Naive thymus-derived CD4-positive, alpha-beta T cell (primary cell): Measurements from ENCODE around the gene RAD23B. TPM values are rescaled to one million over a fixed set of nuclear protein-coding genes. Genes with fewer than 3 reads are reported as not detected.
A peak's percentile ranks its signal among the peaks of the same experiment; 100 is the strongest.

Experiments used
- ATAC-seq: fragments of 150-1000 bp; cut with Tn5 transposase; 2 replicates; pipeline ENCODE4 v1.10.0; 2021; ENCODE audit warnings: mild to moderate bottlenecking, moderate library complexity
- CTCF ChIA-PET: fragments of 350-600 bp; sonication (Branson Sonifier 250); formaldehyde crosslinking; loops from one replicate; lab custom pipeline; 2021; ENCODE audit warnings: antibody characterized with exemption; lab: Charles Lee
- POLR2A ChIA-PET: fragments of 350-600 bp; sonication (Branson Sonifier 250); formaldehyde crosslinking; loops from one replicate; lab custom pipeline; 2021; ENCODE audit warnings: antibody characterized with exemption, inconsistent platforms; lab: Charles Lee
- DNase-seq, 9 donors: peaks; one replicate each; pipeline versions ENCODE4 v3.0.0 to v3.0.0-alpha.2; 2020 to 2022; ENCODE audit warnings: mixed read lengths in 1 of 9
- H3K27ac ChIP-seq: one replicate; pipeline ENCODE4 v1.7.0; 2013; ENCODE audit warnings: mild to moderate bottlenecking, low read depth, low read length, moderate library complexity
- H3K27me3 ChIP-seq, 2 donors: one replicate each; pipeline ENCODE4 v1.7.0; 2013; ENCODE audit warnings: low read length in 2 of 2, mild to moderate bottlenecking in 2 of 2, moderate library complexity in 2 of 2; ENCODE audit not compliant: control insufficient read depth in 2 of 2, insufficient read depth in 2 of 2
- H3K36me3 ChIP-seq, 3 experiments: 1 replicate in 2 of 3; 2 replicates in 1 of 3; pipeline ENCODE4 v1.7.0; 2013; ENCODE audit warnings: low read length in 3 of 3, mild to moderate bottlenecking in 3 of 3, moderate library complexity in 1 of 3; ENCODE audit not compliant: insufficient read depth in 3 of 3, control insufficient read depth in 2 of 3
- H3K4me1 ChIP-seq, 2 donors: one replicate each; pipeline ENCODE4 v1.7.0; 2013; ENCODE audit warnings: low read length in 2 of 2, mild to moderate bottlenecking in 2 of 2, moderate library complexity in 1 of 2; ENCODE audit not compliant: control insufficient read depth in 2 of 2, insufficient read depth in 2 of 2
- H3K4me3 ChIP-seq: 2 replicates; pipeline ENCODE4 v1.7.0; 2013; ENCODE audit warnings: mild to moderate bottlenecking, low read length
- H3K9me3 ChIP-seq, 3 experiments: 1 replicate in 2 of 3; 2 replicates in 1 of 3; pipeline ENCODE4 v1.7.0; 2013; ENCODE audit warnings: low read length in 3 of 3; ENCODE audit not compliant: control insufficient read depth in 2 of 3
- H3K27ac Mint-ChIP-seq, 9 donors: one replicate each; pipeline ENCODE4 v1.8.0; 2020 to 2022; ENCODE audit warnings: mixed read lengths in 9 of 9, mild to moderate bottlenecking in 8 of 9, moderate library complexity in 5 of 9, inconsistent platforms in 2 of 9
- H3K27me3 Mint-ChIP-seq, 5 donors: one replicate each; pipeline ENCODE4 v1.8.0; 2021 to 2022; ENCODE audit warnings: mixed read lengths in 5 of 5, mild to moderate bottlenecking in 1 of 5
- H3K36me3 Mint-ChIP-seq, 5 donors: one replicate each; pipeline ENCODE4 v1.8.0; 2020 to 2022; ENCODE audit warnings: mixed read lengths in 5 of 5, mild to moderate bottlenecking in 3 of 5, inconsistent platforms in 1 of 5
- H3K4me1 Mint-ChIP-seq, 7 donors: one replicate each; pipeline ENCODE4 v1.8.0; 2020 to 2022; ENCODE audit warnings: mixed read lengths in 7 of 7, mild to moderate bottlenecking in 3 of 7, inconsistent platforms in 1 of 7
- H3K4me3 Mint-ChIP-seq, 10 donors: one replicate each; pipeline ENCODE4 v1.8.0; 2020 to 2022; ENCODE audit warnings: mild to moderate bottlenecking in 10 of 10, mixed read lengths in 10 of 10, moderate library complexity in 6 of 10, inconsistent platforms in 2 of 10
- H3K9me3 Mint-ChIP-seq, 11 donors: one replicate each; pipeline ENCODE4 v1.8.0; 2020 to 2022; ENCODE audit warnings: mixed read lengths in 11 of 11, mild to moderate bottlenecking in 4 of 11, inconsistent platforms in 1 of 11, moderate library complexity in 1 of 11
- intact Hi-C, 2 donors: fragments of 100-400 bp; cut with micrococcal nuclease; formaldehyde crosslinking; loops; one replicate each; pipeline ENCODE4 v1.15.1; 2023
- polyA plus RNA-seq, 2 donors: library from polyadenylated mRNA; unstranded; fragments of 300-500 nt; fragmentation: Illumina TruSeq; gene quantifications; one replicate each; pipeline ENCODE4 v1.2.3, GENCODE V29; 2021
- total RNA-seq, 6 experiments: library from RNA in 5 of 6; stranded (reverse) in 5 of 6; gene quantifications; 1 replicate in 5 of 6; 2 replicates in 1 of 6; pipeline ENCODE4 v1.2.3 and lab custom pipeline; 2021 to 2026

Gene RAD23B
- total and polyA plus RNA-seq, 7 experiments from 2014 or later, result 8.9 to 102 (median 50.9) TPM

- H3K4me1 Mint-ChIP-seq, result peaks cover 0 to 7% (median 0%) of the 10 kb centered on the region in 7 donors
- peaks cover 8 to 40% (median 25%) of the 10 kb centered on the region in 5 donors for H3K27me3 Mint-ChIP-seq
- Histone ChIP-seq H3K9me3 (no peaks in the 10 kb centered on the region), H3K36me3 (no peaks in the 10 kb centered on the region), H3K27ac (no peak overlapping the region), H3K27me3 (no peaks in the 10 kb centered on the region), H3K4me1 (no peaks in the 10 kb centered on the region), H3K4me3 (no peak overlapping the region)
- H3K9me3 Mint-ChIP-seq, result peaks cover 0 to 22% (median 8%) of the 10 kb centered on the region in 11 donors
- H3K4me3 Mint-ChIP-seq, result no peak overlapping the region
- intact Hi-C loops, result no loop called here
- ATAC-seq (no peak), DNase-seq (no peak)
- ChIA-PET POLR2A (no interaction called here), CTCF (no interaction called here)
- H3K27ac Mint-ChIP-seq, result no peak overlapping the region
- H3K36me3 Mint-ChIP-seq, result no peaks in the 10 kb centered on the region
Measured at GRCh38 chr9:107263289-107263688, 19.8 kb upstream of the RAD23B start.

GRCh38 chr9:107266624-107267368 lies 16.3 kb upstream of the RAD23B start:
- ChIA-PET POLR2A (no interaction called here), CTCF (no interaction called here)
- Histone ChIP-seq H3K9me3 (no peaks in the 10 kb centered on the region), H3K4me3 (no peak overlapping the region), H3K27ac (no peak overlapping the region), H3K36me3 (no peaks in the 10 kb centered on the region), H3K4me1 (no peaks in the 10 kb centered on the region), H3K27me3 (no peaks in the 10 kb centered on the region)
- DNase-seq (no peak), ATAC-seq (no peak)
- no peak overlapping the region for H3K4me3 Mint-ChIP-seq
- peaks cover 0 to 2% (median 0%) of the 10 kb centered on the region in 7 donors for H3K4me1 Mint-ChIP-seq
- peaks cover 11 to 40% (median 29%) of the 10 kb centered on the region in 5 donors for H3K27me3 Mint-ChIP-seq
- H3K27ac Mint-ChIP-seq, result no peak overlapping the region
- no peaks in the 10 kb centered on the region for H3K36me3 Mint-ChIP-seq
- intact Hi-C loops, result no loop called here
- peaks cover 0 to 22% (median 8%) of the 10 kb centered on the region in 11 donors for H3K9me3 Mint-ChIP-seq

- H3K9me3 Mint-ChIP-seq, result peaks cover 0 to 18% (median 8%) of the 10 kb centered on the region in 11 donors
- H3K27ac ChIP-seq, result no peak overlapping the region
- H3K27me3 ChIP-seq, result no peaks in the 10 kb centered on the region
- intact Hi-C loops, result no loop called here
- H3K27ac Mint-ChIP-seq, result no peak overlapping the region
- POLR2A ChIA-PET, result no interaction called here
- H3K36me3 Mint-ChIP-seq, result no peaks in the 10 kb centered on the region
- H3K4me1 ChIP-seq, result no peaks in the 10 kb centered on the region
- H3K4me3 ChIP-seq, result no peak overlapping the region
- peaks cover 11 to 34% (median 23%) of the 10 kb centered on the region in 5 donors for H3K27me3 Mint-ChIP-seq
- no peak overlapping the region for H3K4me3 Mint-ChIP-seq
- peaks cover 0 to 2% (median 0%) of the 10 kb centered on the region in 7 donors for H3K4me1 Mint-ChIP-seq
- no peak for DNase-seq
- ATAC-seq, result no peak
- H3K36me3 ChIP-seq, result no peaks in the 10 kb centered on the region
- CTCF ChIA-PET, result no interaction called here
- no peaks in the 10 kb centered on the region for H3K9me3 ChIP-seq
Measured at GRCh38 chr9:107268560-107268959, 14.5 kb upstream of the RAD23B start.

- Mint-ChIP-seq H3K9me3 (peaks cover 0 to 17% (median 8%) of the 10 kb centered on the region in 11 donors), H3K27me3 (peaks cover 11 to 41% (median 29%) of the 10 kb centered on the region in 5 donors), H3K4me1 (peaks cover 0 to 7% (median 0%) of the 10 kb centered on the region in 7 donors), H3K4me3 (no peak overlapping the region), H3K36me3 (no peaks in the 10 kb centered on the region), H3K27ac (no peak overlapping the region)
- no peak overlapping the region for H3K4me3 ChIP-seq
- no peaks in the 10 kb centered on the region for H3K36me3 ChIP-seq
- DNase-seq (no peak), ATAC-seq (no peak)
- H3K27ac ChIP-seq, result no peak overlapping the region
- H3K9me3 ChIP-seq, result no peaks in the 10 kb centered on the region
- no peaks in the 10 kb centered on the region for H3K27me3 ChIP-seq
- intact Hi-C loops, result no loop called here
- ChIA-PET CTCF (no interaction called here), POLR2A (no interaction called here)
- no peaks in the 10 kb centered on the region for H3K4me1 ChIP-seq
Measured at GRCh38 chr9:107269254-107269653, 13.8 kb upstream of the RAD23B start.

GRCh38 chr9:107269681-107270080 lies 13.4 kb upstream of the RAD23B start:
- H3K9me3 Mint-ChIP-seq, result peaks cover 0 to 17% (median 8%) of the 10 kb centered on the region in 11 donors
- ChIA-PET CTCF (no interaction called here), POLR2A (no interaction called here)
- no peaks in the 10 kb centered on the region for H3K27me3 ChIP-seq
- no peak overlapping the region for H3K4me3 ChIP-seq
- DNase-seq, result no peak
- H3K9me3 ChIP-seq, result no peaks in the 10 kb centered on the region
- no peaks in the 10 kb centered on the region for H3K36me3 Mint-ChIP-seq
- H3K4me3 Mint-ChIP-seq, result no peak overlapping the region
- H3K36me3 ChIP-seq, result no peaks in the 10 kb centered on the region
- H3K27me3 Mint-ChIP-seq, result peaks cover 11 to 44% (median 29%) of the 10 kb centered on the region in 5 donors
- H3K4me1 ChIP-seq, result no peaks in the 10 kb centered on the region
- ATAC-seq, result no peak
- H3K27ac Mint-ChIP-seq, result no peak overlapping the region
- intact Hi-C loops, result no loop called here
- no peak overlapping the region for H3K27ac ChIP-seq
- H3K4me1 Mint-ChIP-seq, result peaks cover 0 to 7% (median 0%) of the 10 kb centered on the region in 7 donors

GRCh38 chr9:107270082-107270481 lies 13.0 kb upstream of the RAD23B start:
- Histone ChIP-seq H3K27me3 (no peaks in the 10 kb centered on the region), H3K4me3 (no peak overlapping the region), H3K9me3 (no peaks in the 10 kb centered on the region), H3K36me3 (no peaks in the 10 kb centered on the region), H3K27ac (no peak overlapping the region), H3K4me1 (no peaks in the 10 kb centered on the region)
- no peak for DNase-seq
- H3K9me3 Mint-ChIP-seq, result peaks cover 0 to 13% (median 4%) of the 10 kb centered on the region in 11 donors
- ChIA-PET CTCF (no interaction called here), POLR2A (no interaction called here)
- H3K4me1 Mint-ChIP-seq, result peaks cover 0 to 9% (median 0%) of the 10 kb centered on the region in 7 donors
- intact Hi-C loops, result no loop called here
- no peak for ATAC-seq
- peak overlapping the region in 1 of 9 donors; percentile 60 for H3K27ac Mint-ChIP-seq
- no peak overlapping the region for H3K4me3 Mint-ChIP-seq
- peaks cover 10 to 45% (median 31%) of the 10 kb centered on the region in 5 donors for H3K27me3 Mint-ChIP-seq
- H3K36me3 Mint-ChIP-seq, result no peaks in the 10 kb centered on the region

GRCh38 chr9:107270580-107270979 lies 12.5 kb upstream of the RAD23B start:
- POLR2A ChIA-PET, result no interaction called here
- no peaks in the 10 kb centered on the region for H3K9me3 ChIP-seq
- no peaks in the 10 kb centered on the region for H3K27me3 ChIP-seq
- Mint-ChIP-seq H3K4me1 (peaks cover 0 to 12% (median 0%) of the 10 kb centered on the region in 7 donors), H3K27me3 (peaks cover 5 to 46% (median 36%) of the 10 kb centered on the region in 5 donors), H3K36me3 (no peaks in the 10 kb centered on the region), H3K27ac (peak overlapping the region in 1 of 9 donors; percentile 60), H3K9me3 (peaks cover 0 to 8% (median 0%) of the 10 kb centered on the region in 11 donors), H3K4me3 (no peak overlapping the region)
- ATAC-seq, result no peak
- no peak for DNase-seq
- no peak overlapping the region for H3K4me3 ChIP-seq
- H3K36me3 ChIP-seq, result no peaks in the 10 kb centered on the region
- H3K27ac ChIP-seq, result no peak overlapping the region
- CTCF ChIA-PET, result no interaction called here
- intact Hi-C loops, result no loop called here
- no peaks in the 10 kb centered on the region for H3K4me1 ChIP-seq
